ENCODE measurements around the gene ZNF500.

Gene ZNF500

DNA sequence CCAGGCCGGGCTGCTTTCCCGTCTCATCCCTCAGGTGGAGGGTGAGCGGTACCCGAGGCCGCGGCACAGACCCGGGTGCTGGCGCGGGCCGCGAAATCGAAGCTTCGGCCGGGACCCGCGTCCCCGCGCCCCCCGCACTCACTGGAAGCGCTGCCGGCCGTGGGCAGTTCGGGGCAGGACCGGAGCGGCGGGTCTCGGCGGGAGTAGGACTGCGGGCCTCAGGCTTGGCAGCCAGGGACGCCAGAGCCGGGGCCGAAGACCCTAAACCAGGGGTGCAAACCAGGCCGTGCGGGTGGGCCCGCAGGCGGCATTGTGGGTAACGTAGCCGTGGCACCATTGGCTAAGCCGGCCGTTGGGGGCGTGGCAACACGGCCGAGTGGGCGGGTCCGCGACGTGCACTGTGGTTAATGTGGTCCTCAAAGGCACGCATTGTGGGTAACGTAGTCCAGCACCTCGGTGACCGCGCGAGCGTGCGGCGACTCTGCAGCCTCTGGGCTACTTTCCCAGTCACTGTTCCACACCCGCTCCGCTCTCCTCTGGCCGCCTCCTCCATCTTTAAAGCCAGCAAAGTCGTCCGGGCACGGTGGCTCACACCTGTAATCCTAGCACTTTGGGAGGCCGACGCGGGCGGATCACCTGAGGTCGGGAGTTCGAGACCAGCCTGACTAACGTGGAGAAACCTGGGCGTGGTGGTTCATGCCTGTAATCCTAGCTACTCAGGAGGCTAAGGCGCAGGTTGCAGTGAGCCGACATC, at the start of gene ZNF500:
TSS of gene ZNF500 (minus strand) at position 288 of the 754 bp plus-strand sequence. CDS start 1,184 bp downstream, outside the sequence.
- DNase-seq (ENCODE audit: low read depth in 2 of 2), result peak; percentile 95 to 99

DNA sequence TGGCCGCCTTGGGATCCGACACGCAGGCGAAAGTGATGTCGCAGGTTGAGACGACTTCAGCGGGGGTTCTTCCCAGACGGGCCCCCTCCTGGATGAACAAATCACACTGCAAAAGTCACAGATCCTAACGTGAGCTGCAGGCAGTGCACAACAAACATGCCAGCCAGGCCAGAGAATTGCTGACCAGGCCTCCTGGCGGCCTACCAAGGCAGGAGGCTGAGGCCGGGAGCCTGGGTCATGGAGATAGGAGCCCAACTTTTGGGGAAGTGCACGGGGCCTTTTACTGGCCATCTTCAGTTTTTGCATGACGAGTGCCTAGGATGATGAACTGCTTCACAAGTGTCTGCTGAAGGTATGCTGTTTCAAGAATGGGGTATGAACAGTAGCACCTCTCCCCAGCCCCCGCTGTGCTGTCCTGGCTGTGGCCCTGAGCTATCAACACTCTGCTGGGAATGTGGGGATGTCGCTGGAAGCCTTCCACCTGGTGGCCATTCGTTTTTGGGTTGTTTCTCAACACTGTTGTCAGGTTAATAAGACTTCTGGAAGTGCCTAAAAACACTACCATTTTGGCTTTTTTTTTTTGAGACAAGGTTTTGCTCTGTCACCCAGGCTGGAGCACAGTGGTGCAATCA, 47.7 kb upstream of the ZNF500 start:
- no peak for DNase-seq (ENCODE audit: low read depth in 2 of 2)

DNA sequence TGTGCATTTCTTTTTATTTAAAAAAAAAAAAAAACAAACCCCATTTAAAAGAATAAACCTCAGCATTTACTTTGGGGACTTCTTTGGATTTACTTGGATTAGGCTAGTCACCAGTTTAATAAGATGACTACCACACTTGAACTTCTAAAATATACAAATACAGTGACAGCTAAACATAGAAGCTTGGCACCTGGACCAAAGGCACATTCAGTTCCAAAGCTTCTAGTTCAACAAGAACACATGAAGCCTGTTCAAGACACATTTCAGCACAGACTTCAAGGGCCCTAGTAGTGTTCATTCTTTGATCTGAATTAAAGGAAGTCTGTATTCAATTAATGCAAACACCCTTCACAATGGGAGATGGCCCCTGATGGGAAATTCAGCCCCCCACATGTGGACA, 47.1 kb upstream of the ZNF500 start:
- DNase-seq (ENCODE audit: low read depth in 2 of 2), result no peak

DNA sequence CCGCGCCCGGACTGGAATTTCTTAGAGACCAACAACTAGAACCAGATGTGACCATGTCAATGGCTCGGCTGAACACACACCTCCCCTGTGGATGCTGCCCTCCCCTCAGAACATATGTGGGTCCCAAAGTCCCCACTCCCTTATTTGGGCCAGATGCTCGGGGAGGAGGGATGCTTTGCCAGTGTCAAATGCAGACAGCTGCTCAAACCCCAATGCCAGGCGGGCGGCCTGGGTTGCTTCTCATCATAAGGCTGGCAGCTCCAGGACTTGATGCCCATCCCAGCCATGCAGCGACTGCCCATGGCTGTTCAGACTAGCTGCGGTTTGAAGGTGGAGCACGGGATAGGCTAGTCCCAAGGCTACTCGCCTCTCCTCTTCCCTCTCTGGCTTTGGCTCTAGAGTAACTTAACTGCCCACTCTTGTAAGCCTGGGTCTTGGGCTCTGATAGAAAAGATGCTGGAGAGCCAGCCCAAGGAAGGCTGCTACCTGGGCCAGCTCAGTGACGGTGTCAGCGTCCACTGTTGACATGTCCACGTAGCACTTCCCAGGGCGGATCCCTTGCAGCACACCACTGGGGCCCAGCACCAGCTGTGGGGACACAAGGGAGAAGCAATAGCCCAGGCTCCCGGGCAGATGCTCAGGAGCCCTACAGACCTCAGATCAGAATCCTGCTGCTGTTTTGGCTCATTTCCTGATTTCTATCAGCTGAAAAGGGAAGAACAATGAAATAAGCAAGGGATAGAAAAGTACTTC, 46.5 kb upstream of the ZNF500 start:
- DNase-seq (ENCODE audit: low read depth in 2 of 2), result no peak

DNA sequence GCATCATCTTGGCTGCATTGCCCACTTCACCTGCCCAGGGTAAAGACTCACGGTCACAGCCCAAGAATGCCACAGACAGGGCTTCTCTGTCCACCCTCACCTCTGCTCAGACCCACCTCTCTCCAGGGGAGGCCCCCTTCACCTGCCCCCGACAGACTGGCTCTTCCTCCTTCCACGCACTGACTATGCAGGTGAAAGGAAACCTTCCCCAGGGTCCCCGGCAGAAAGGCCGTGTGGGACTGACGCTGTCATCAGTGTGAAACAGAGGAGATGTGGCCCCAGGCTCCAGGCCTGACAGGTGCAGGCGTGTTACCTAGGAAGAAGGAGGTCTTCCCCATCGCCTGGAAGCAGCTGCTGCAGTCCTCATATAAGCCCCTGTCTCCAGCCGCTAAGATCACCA, 44.8 kb upstream of the ZNF500 start:
- no peak for DNase-seq (ENCODE audit: low read depth in 2 of 2)

DNA sequence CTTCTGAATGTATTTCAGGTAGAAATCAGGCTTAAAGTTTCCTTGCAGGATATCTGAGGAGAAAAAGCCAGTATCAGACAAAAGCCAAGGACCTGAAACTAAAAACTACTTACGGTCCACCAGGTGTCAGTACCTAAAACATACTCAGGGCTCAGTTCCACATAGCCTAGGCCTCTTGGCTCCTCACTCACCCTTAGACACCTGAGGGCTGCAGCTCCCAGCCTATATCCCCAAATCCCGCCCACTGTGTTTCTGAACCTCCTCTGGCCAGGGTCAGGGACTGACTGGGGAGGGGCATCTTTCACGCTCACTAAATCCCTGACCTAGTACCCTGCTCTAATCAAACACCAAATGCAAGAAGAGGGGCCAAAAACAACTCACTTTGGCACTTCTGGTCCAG, 44.3 kb upstream of the ZNF500 start:
- no peak for DNase-seq (ENCODE audit: low read depth in 2 of 2)

DNA sequence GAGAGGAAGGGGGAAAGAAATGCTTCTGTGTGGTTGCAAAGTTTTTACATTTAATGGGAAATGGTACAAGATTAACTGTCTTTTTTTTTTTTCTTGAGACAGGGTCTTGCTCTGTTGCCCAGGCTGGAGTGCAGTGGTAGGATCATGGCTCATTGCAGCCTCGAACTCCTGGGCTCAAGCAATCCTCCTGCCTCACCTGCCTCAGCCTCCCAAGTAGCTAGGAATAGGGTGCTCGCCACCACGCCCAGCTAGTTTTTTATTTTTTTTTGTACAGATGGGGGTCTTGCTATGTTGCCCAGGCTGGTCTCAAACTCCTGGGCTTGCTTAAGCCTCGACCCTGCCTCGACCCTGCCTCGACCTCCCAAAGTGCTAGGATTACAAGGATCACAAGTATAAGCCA, 39.3 kb upstream of the ZNF500 start:
- DNase-seq (ENCODE audit: low read depth in 2 of 2), result no peak

DNA sequence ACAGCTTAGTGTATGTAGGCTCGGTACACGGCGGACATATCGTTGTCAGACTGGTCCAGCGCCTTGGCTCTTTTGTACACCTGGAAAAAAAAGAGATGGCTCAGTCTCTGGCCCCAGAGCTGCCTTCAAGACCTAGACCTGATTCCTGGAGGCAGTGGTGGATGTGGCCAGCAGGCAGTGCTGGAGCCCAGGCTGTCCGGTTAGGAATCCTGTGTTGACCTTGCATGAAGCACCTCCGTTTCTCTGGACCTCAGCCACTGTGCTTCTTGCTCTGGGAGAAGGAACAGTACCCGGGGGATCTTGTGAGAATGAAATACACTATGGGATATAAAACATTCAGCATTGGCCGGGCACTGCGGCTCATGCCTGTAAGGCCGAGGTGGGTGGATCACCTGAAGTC, 38.3 kb upstream of the ZNF500 start:
- no peak for DNase-seq (ENCODE audit: low read depth in 2 of 2)

DNA sequence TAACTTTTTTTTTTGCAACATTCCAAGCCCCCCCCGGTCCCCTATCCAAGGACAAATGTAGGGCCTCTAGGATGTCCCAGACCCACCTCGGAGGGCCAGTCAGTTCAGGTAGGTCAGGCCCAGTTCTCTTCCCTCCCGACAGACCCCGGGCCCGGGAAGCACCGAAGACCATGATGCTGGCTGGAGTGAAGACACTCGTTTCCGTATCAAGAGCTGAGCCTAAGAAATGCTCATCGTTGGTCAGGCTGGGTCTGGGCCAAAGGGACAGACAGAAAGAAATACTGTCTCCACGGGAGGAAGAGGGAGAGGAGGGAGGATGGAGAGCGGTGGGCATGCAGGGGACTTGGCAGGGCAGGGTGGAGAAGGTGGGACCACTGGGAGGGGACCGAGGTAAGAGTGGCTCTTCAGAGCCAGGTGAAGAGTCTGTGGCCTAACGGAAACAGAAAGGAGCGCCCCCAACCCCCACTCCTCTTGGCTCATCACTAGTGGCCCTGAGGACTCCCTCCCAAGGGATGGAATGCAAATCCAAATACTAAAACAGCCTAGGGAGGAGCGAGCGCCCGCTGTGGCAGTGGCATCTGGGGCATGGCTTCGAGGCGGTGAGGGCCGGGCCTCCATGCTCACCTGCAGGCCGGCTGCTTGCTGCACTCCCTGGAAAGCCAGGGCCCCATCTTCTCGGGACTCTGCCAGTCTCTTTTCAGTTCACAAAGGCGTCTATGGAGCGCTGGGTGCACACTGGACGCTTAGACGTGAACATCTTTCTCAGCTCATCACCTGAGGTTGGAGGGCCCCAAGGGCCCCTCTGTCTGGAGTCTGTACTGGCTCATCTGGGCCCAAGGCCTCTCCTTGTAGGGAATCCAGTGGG, 37.2 kb upstream of the ZNF500 start:
- no peak for DNase-seq (ENCODE audit: low read depth in 2 of 2)

DNA sequence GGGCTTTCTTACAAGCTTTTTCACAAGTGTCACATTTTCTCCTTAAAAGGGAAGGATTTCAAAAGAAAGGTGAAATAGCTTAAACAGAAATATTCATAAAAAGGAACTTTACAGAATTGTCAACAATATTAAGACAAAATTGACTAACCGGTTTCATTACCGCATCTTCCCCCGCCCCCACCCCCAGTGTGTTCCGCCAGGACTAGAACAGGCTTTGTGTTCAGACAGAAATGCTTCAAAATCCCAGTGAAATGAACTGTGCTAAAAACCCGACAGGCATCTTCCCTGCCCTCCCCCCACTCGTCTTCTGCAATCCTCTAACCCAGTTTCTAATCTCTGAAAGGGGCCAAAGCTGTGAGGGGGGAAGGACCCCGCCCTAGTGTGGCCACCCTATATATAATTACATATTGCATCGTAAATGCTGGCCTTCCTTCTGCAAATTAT, 36.5 kb upstream of the ZNF500 start:
- DNase-seq (ENCODE audit: low read depth in 2 of 2), result no peak

DNA sequence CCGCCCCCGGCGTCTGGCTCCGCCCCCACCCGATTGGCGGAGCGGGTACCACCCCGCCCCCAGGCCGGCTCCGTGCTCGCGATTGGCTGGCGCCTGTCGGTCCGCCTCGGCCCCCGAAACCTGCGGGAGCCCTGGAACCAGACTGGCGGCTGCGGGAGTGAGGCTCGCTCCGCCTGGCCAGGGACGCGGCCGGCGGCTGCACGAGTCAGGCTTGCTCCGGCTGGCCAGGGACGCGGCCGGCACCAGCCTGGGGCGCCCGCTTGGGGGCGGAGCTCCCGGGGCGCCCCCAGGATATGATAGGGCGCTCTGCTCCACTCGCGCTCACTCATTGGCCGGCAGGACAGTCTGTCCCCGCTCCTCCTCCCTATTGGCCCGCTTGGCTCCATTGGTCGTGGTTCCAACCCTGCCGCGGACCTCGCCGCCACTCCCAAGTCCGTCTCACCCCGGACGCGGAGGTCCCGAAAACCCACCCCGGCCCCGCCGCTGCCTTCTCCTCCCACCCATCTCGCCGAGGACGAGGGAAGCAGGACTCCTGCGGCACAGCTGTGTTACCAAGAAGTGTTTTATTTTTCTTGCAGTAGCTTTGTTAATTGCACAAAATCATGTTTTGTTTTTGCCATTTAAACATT, 35.8 kb upstream of the ZNF500 start:
- DNase-seq (ENCODE audit: low read depth in 2 of 2), result peak; percentile 78 to 91

DNA sequence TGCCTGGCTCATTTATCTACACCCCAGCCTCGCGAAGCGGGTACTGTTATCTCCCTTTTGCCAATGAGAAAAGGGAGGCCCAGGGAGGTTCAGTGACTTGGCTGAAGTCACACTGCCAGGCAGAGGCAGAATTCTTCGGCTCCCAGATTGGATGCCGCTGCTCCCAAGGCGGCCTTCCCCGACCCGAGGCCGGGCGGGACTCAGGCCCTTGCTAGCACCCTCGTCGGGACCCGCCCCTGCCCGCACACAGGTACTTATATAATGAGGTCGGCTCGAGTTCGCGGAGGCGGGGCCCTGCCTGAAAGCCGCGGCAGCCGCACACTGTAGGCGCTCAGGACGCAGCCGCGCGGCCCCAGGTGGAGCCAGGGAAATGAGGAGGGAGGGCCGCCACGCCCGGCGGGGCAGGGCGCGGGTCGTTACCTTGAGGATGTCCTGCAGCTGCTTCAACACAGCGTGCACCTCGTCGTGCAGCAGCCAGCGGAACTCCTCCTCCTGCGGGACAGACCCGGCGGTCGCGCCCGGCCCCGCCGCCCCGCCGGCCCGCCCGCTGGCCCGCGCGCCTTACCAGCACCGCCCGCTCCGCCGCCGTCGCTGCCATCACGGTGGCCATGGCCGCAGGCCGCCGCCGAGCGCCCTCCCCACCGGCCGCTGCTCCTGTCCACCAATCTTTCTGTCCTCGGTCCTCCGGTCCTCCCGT, 35.1 kb upstream of the ZNF500 start, which contains the start of gene ROGDI:
TSS of gene ROGDI (minus strand) at position 672 of the 697 bp plus-strand sequence. CDS start at position 610, 62 bp downstream.
- DNase-seq (ENCODE audit: low read depth in 2 of 2), result peak; percentile 51 to 66

DNA sequence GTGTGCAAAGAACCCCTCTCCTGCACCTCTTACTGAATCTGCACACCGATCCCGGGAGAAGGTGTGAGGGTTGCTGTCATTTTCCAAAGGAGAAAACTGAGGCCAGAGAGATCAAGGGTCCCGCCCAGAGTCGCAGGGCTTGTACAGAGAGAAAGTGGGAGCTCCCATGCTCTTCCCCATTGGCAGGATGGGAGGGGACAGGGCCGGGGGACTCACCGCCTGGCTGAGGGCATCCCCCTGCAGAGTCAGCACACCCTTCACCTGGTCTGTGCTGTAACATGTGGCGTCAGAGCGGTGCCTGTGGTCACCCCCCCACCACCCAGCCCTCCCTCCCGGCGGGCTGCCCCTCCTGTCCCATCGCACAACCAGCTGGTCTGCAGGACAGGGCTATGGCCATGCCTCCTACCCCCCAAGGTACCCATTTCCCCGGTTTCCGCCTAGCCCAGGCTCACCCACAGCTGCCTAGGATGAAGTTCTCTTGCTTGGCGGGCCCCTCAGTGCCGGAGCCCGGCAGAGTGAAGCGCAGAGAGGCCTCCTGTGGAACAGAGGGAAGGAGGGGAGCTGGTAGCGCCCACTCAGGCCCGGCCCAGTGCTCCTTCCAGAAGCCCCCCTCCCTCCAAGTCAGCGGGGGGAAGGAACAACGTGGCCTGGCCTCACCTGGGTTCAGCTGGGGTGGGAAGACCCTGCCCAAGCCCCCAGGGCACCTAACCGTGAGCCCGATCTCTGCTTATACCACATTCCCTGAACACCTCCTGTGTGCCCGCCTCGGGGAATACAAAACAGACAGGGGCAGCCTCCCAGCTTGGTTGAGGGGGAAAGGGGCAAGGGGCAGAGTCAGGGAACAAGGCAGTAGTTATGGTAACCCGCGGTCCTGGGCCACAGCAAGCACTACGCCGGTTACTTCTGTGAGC, 34.3 kb upstream of the ZNF500 start:
- no peak for DNase-seq (ENCODE audit: low read depth in 2 of 2)

DNA sequence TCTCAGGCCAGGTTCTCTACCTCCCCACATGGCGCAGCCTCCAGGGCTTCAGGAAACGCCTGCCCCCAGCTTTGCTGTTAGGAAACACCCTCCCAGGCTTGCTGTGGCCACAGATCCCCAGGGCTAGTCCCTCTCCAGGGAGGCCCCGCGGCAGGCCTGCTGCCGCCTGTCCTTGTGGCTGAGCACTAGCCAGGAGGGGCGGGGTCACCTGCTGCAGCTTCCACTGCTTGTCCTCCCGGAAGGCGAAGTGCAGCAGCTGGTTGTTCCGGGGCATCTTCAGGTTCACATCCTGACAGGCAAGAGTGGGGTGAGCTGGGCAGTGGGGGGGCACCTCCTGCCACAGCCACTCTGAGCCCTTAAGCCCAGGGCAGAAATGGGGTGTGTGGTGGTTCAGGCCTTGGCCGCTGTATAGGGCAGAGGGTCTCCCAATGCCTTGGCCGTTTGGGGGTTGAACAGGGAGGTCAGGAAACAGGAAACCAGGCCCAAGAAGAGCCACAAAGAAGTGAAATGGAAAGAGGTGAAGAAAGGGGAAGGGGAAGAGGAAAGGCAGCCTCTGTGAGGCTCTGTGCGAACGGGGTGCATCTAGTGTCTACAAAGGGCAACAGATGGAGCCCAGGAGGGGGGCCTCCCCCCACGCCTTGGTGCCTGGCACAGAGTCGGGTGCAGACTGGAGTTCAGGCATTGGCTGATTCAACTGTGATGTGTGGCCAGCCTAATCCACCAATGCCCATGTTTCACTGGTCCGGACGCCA, 33.5 kb upstream of the ZNF500 start:
- no peak for DNase-seq (ENCODE audit: low read depth in 2 of 2)

DNA sequence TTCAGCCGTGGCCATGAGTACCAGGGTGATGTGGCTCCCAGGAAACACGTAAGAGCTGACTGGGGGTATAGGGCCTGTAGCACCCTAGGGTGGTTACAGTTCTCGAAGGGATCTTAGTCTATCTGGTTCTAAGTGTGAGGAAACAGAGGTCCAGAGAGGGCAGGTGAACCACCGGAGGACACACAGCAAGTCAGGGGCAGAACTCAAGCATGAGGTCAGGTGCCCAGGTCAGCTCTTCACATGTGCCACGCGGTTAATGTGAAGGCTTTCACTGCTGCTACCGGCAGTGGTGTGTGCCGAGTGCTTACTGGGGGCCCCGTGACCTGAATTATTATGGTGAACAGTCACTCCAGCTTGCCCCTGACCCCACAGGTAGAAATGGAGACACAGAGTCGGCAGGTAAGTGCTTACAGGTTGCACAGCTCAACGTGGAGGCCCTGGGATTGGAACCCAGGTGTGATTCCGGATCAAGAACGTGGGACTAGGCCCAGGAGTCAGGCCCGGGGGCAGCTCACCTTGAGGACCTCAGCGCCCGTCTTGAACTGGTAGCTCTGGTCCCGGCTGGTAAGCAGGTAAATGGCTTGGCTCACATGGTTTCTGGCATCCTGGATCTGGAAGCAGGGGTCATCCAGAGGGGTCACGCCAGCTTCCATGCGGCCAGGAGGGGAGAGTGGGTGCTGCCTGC, 32.4 kb upstream of the ZNF500 start:
- DNase-seq (ENCODE audit: low read depth in 2 of 2), result no peak

DNA sequence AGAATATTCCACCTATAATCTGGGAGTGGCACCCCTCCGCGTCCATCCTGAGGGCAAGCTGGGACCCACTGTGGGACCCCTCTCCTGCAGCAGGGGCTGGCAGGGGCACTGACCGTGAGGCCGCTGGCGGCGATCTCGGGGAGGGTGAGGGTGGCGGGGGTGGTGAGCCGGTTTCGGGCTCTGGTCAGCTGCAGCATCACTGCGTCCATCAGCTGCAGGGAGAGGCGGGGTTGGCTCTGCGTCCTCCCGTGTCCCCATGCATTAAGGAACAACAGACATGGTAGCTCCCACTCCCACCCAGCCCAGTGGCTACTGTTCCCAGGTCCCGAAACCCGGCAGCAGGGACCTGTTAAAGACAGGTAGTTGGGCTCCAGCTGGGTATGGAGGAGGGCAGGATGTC, 31.5 kb upstream of the ZNF500 start:
- no peak for DNase-seq (ENCODE audit: low read depth in 2 of 2)

DNA sequence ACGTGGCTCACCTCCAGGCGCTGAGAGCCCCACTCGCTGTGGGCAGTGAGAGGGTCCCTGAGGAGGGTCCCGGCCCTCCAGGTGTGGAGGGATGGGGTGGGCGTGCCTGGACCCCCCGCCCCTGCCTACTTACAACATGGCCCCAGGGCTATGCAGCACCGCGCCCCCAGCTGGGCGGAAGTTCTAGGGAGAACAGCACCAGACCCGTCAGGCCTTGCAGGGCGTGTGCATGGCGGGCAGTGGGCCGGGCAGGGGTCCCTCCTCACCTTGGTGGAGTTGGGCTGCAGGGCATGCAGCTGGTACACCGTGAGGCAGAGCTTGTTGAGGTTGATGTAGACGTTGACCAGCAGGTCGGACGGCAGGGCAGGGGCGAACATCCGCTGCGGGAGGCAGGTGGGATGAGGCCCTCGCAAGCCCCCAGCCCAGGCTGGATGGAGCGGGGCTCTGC, 30.9 kb upstream of the ZNF500 start:
- no peak for DNase-seq (ENCODE audit: low read depth in 2 of 2)
